GM12874 (cell line): ENCODE results near the gene LGR6.
A peak's percentile ranks its signal among the peaks of the same experiment; 100 is the strongest.

Source experiments
- TF ChIP-seq, protein P1 (sequence below): IDR thresholded peaks from 2 replicates; pipeline ENCODE4 v1.5.1; 2011; ENCODE audit warnings: low read depth, mild to moderate bottlenecking, control low read depth, low read length, moderate library complexity; ENCODE audit not compliant: insufficient read depth

LGR6 gene

DNA sequence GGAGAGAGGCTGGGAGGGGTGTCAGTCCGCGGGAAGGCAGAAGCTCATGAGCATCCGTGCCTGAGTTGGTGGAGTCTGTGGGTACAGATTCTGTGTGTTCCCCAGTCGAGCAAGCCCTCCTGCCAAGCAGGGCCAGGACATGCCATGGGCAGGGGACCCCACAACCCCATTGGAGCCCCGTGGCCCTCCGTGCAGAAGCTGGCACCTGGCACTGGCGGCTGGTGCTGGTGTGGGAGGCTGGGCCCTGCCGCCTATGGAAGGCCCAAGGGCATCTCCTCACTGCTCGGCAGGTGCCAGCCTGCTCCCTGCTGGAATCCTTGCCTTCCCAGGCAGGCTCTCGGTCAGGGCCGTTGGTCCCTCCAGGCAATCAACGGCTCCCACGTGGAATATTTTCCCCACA lies 74.4 kb downstream of the LGR6 start:
- TF ChIP-seq, protein P1, sequence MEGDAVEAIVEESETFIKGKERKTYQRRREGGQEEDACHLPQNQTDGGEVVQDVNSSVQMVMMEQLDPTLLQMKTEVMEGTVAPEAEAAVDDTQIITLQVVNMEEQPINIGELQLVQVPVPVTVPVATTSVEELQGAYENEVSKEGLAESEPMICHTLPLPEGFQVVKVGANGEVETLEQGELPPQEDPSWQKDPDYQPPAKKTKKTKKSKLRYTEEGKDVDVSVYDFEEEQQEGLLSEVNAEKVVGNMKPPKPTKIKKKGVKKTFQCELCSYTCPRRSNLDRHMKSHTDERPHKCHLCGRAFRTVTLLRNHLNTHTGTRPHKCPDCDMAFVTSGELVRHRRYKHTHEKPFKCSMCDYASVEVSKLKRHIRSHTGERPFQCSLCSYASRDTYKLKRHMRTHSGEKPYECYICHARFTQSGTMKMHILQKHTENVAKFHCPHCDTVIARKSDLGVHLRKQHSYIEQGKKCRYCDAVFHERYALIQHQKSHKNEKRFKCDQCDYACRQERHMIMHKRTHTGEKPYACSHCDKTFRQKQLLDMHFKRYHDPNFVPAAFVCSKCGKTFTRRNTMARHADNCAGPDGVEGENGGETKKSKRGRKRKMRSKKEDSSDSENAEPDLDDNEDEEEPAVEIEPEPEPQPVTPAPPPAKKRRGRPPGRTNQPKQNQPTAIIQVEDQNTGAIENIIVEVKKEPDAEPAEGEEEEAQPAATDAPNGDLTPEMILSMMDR, result no peak

DNA sequence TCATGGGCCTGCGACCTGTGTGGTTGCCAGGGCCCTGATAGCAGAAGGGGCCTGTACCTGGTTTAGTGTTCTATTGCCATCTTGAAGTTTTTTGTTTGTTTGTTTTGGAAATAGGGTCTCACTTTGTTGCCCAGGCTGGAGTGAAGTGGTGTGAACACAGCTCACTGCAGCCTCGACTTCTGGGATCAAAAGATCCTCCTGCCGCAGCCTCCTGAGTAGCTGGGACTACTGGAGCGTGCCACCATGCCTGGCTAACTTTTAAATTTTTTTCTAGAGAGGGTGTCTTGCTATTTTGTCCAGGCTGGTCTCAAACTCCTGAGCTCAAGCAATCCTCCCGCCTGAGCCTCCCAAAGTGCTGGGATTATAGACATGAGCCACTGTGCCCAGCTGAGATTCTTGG lies 75.2 kb downstream of the LGR6 start:
- TF ChIP-seq, protein P1, result no peak

DNA sequence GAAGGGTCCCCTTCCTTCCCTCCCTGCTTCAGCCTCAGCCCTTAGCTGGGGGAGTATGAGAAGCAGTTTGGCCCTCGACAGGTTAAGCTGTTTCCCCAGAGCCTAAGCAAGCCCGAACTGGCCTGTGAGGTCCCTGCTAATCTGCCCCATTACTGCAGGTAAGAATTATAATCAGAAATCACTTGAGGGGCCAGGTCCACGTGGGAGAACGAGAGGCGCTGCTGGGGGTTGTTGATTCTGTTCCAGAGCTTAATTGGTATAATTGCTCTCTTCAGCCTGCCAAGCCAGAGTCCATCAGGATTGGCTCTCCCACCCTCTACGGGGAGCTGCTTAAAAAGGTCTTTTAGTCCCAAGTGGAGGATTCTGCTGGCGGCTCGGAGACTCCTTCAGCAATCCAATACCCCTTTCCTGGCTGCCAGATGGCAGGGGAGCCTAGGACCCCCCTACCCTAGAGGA lies 77.3 kb downstream of the LGR6 start:
- TF ChIP-seq, protein P1, result no peak

DNA sequence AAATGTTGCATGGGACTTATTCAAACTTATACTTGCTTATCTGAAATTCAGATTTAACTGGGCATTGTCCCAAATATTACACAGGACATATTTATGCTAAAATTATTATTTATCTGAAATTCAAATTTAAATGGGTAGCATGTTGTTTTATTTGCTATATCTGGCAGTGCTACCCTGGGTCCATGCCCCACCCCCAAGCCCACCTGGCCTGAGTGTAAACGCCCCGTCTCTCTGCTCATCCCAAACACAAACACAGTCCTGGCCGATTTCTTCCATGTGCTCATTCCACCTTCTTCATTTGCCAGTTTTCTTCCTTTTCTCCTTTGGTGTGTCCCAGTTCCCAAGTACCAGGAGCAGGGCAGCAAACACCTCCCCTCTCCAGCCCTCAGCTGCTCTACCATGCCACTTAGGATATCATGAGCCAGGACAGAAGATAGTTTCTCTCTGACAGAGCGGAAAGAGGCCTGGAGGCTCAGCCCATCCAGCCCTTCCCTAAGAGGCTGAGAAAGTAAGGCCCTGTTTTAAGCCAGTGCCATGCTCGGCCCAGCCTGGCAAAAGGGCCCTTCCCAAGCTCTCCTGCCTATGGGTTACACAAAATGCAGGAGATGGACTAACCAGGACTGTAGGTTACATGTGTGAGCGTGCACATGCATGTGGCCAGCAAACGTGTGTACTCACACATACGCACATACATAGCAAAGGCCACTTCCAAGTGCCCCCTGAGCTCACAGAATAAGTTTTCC lies 78.7 kb downstream of the LGR6 start:
- TF ChIP-seq, protein P1, result no peak

DNA sequence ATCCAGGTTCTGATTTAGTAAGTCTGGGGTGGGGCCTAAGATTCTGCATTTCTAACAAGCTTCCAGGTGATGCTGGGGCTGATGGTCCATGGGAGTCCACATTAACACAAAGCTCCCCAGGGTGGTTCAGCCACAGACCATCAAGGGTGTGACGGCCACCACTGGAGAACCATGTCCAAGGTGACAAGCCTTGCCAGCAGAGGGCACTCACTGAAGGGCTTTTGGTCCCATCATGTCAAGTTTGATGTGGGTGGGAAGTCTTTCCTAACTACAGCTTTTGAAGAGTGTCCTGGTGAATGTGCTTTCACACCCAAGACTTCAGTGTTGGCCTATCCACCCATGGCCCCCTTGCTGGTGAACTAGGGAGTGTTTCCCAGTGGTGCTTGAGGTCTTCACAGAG lies 81.0 kb downstream of the LGR6 start:
- TF ChIP-seq, protein P1, result peak; percentile 61

DNA sequence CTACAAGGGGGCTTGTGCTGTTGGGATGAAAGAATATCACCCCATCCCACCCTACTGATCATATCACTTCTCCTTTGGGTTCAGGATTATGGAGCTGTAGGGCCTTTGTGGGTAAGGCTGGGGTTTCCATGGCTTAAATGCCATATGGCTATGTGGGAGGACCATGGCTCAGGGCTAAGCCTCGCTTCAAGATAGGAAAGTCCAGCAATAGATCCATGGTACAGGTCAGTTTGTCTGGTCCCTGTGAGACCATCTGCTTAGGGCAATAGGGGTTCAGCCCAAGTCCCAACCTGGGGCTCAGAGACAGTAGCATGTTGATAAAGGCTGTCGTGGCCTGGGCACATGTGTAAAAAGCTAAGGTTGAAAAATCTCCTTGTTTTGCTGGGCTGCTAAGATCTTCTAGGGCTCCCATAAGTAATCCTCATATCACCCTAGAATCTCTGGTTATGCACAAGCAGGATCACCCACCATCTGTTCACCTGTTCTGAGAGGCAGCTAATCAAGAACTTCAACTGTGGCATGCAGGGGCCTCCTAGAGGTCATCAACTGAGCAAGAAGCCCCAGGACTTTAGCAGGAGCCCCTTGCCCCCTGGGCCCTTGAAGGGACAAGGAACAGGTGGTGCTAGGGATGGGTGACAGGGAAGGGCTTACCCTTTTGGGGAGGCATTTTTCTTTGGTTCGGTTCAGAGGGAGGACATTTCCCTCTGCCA lies 81.6 kb downstream of the LGR6 start:
- TF ChIP-seq, protein P1, result no peak

DNA sequence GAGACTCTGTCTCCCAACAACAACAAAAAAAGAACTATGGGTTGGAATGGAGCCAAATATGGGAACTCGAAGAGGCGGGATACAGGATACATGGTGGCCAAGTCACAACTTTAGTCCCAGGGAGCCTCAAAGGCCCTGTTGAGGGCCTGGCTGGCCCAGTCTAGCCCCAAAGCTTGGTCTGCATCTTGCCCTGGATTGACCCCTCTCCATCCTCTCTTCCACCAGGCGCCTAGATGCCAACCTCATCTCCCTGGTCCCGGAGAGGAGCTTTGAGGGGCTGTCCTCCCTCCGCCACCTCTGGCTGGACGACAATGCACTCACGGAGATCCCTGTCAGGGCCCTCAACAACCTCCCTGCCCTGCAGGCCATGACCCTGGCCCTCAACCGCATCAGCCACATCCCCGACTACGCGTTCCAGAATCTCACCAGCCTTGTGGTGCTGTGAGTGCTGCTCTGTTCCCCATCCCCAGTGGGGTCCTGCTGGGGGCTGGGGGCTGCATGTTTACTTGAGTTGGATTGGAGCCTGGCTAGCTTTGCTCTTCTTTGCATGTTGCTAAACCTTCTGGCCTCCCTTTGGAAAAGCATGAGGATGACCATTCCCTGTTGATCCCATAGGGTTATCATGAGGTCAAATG lies 82.6 kb downstream of the LGR6 start:
- TF ChIP-seq, protein P1, result no peak
